HepG2 (cell line): ENCODE measurements around the gene NSMCE4A. TPM values are rescaled to one million over a fixed set of nuclear protein-coding genes. Genes with fewer than 3 reads are reported as not detected.
A peak's percentile ranks its signal among the peaks of the same experiment; 100 is the strongest.

Experiments
- ADNP ChIP-seq: sonication (generic); formaldehyde crosslinking; IDR thresholded peaks from 2 replicates; pipeline ENCODE4 v1.4.0; 2020; ENCODE audit warnings: missing genetic modification reagents
- CC2D1A ChIP-seq: sonication (generic); formaldehyde crosslinking; IDR thresholded peaks from 2 replicates; pipeline ENCODE4 v1.8.1; 2023; ENCODE audit warnings: mild to moderate bottlenecking, missing genetic modification reagents
- CCAR2 ChIP-seq: fragments of 200-400 bp; formaldehyde crosslinking; optimal IDR thresholded peaks from 2 replicates; pipeline ENCODE3; 2018; ENCODE audit warnings: low read depth, mild to moderate bottlenecking, low read length, moderate library complexity
- DRAP1 ChIP-seq: IDR thresholded peaks from 2 replicates; pipeline ENCODE4 v1.6.1; 2016; ENCODE audit warnings: missing genetic modification reagents, missing compliant biosample characterization
- FOXP1 ChIP-seq, 2 experiments: fragments of 450-650 bp in 1 of 2; IDR thresholded peaks; 2 replicates each; pipeline ENCODE4 v1.6.1; 2017 to 2018; ENCODE audit warnings: antibody characterized with exemption in 1 of 2
- HHEX ChIP-seq: IDR thresholded peaks from 2 replicates; pipeline ENCODE4 v1.6.1; 2016; ENCODE audit warnings: control low read depth
- MED13 ChIP-seq: sonication (generic); formaldehyde crosslinking; IDR thresholded peaks from 2 replicates; pipeline ENCODE4 v1.5.0; 2020; ENCODE audit warnings: missing genetic modification reagents
- NKX3-1 ChIP-seq: sonication (generic); formaldehyde crosslinking; IDR thresholded peaks from 2 replicates; pipeline ENCODE4 v1.5.0; 2020; ENCODE audit warnings: missing genetic modification reagents
- NR2F1 ChIP-seq, 2 experiments: fragments of 450-650 bp in 1 of 2; formaldehyde crosslinking in 1 of 2; IDR thresholded peaks; 2 replicates each; pipeline versions ENCODE4 v1.5.0 to v1.6.1; 2016 to 2020; ENCODE audit warnings: mild to moderate bottlenecking in 1 of 2, missing compliant biosample characterization in 1 of 2, missing genetic modification reagents in 1 of 2, moderate library complexity in 1 of 2
- RFX1 ChIP-seq: fragments of 450-650 bp; IDR thresholded peaks from 2 replicates; pipeline ENCODE4 v1.6.1; 2017
- RXRA ChIP-seq: sonication (generic); formaldehyde crosslinking; IDR thresholded peaks from 2 replicates; pipeline ENCODE4 v1.5.1; 2020; ENCODE audit warnings: missing genetic modification reagents
- SRSF1 ChIP-seq: fragments of 200-400 bp; formaldehyde crosslinking; optimal IDR thresholded peaks from 2 replicates; pipeline ENCODE3; 2017; ENCODE audit warnings: mild to moderate bottlenecking, low read depth, low read length, moderate library complexity
- TBL1XR1 ChIP-seq: fragments of 150-350 bp; IDR thresholded peaks from 2 replicates; pipeline ENCODE4 v1.6.1; 2014; ENCODE audit warnings: borderline replicate concordance, low read length; ENCODE audit not compliant: partially characterized antibody
- TFE3 ChIP-seq: IDR thresholded peaks from 2 replicates; pipeline ENCODE4 v1.6.1; 2016
- TRIM24 ChIP-seq: sonication (generic); formaldehyde crosslinking; IDR thresholded peaks from 2 replicates; pipeline ENCODE4 v1.8.0; 2022; ENCODE audit warnings: mild to moderate bottlenecking, missing genetic modification reagents
- ZBTB14 ChIP-seq: sonication (generic); formaldehyde crosslinking; IDR thresholded peaks from 2 replicates; pipeline ENCODE4 v1.4.0; 2020; ENCODE audit warnings: missing genetic modification reagents
- ZBTB2 ChIP-seq: sonication (generic); formaldehyde crosslinking; IDR thresholded peaks from 2 replicates; pipeline ENCODE4 v1.8.0; 2022; ENCODE audit warnings: low read depth, missing genetic modification reagents
- ZBTB42 ChIP-seq: sonication (generic); formaldehyde crosslinking; IDR thresholded peaks from 2 replicates; pipeline ENCODE4 v1.5.0; 2020; ENCODE audit warnings: mild to moderate bottlenecking, missing genetic modification reagents
- ZNF207 ChIP-seq: fragments of 450-650 bp; IDR thresholded peaks from 2 replicates; pipeline ENCODE4 v1.6.1; 2016; ENCODE audit warnings: antibody characterized with exemption, borderline replicate concordance
- ZNF354B ChIP-seq: sonication (generic); formaldehyde crosslinking; IDR thresholded peaks from 2 replicates; pipeline ENCODE4 v1.8.0; 2022; ENCODE audit warnings: mild to moderate bottlenecking, missing genetic modification reagents
- ZNF557 ChIP-seq: sonication (generic); formaldehyde crosslinking; IDR thresholded peaks from 2 replicates; pipeline ENCODE4 v1.4.0; 2020; ENCODE audit warnings: missing genetic modification reagents
- ZNF672 ChIP-seq: sonication (generic); formaldehyde crosslinking; IDR thresholded peaks from 2 replicates; pipeline ENCODE4 v1.8.1; 2022; ENCODE audit warnings: missing genetic modification reagents
- ZNF784 ChIP-seq: sonication (generic); formaldehyde crosslinking; IDR thresholded peaks from 2 replicates; pipeline ENCODE4 v1.5.1; 2020; ENCODE audit warnings: missing genetic modification reagents, mild to moderate bottlenecking, borderline replicate concordance
- polyA plus RNA-seq, 8 experiments: library from polyadenylated mRNA; depleted of rRNA in 3 of 8; stranded (reverse) in 7 of 8; unstranded in 1 of 8; fragments of >200 nt; fragmentation: Illumina TruSeq in 4 of 8; extraction: Trizol in 4 of 8; gene quantifications; 2 replicates each; pipeline versions ENCODE4 v1.2.1 to v1.2.3, GENCODE V29; 2011 to 2016; ENCODE audit warnings: low read depth in 4 of 8, missing spikeins in 1 of 8, mixed read lengths in 1 of 8; ENCODE audit not compliant: insufficient read depth in 1 of 8
- total RNA-seq, 5 experiments: library from RNA; depleted of rRNA; stranded (reverse); fragments of >200 nt; fragmentation: Illumina TruSeq; extraction: Trizol; gene quantifications; 2 replicates each; pipeline ENCODE4 v1.2.3, GENCODE V29; 2016; ENCODE audit warnings: low read depth in 1 of 5

Gene NSMCE4A
- total and polyA plus RNA-seq, 2 of the 13 experiments (the other 11 are each of a cell fraction or from before 2014, with no cell fraction given): 61.1 to 91.6 TPM

GRCh38 chr10:121927841-121928527 lies 47.0 kb downstream of the NSMCE4A start, which contains the start of gene ATE1 (continued):
- TF ChIP-seq CCAR2 (no peak), TFE3 (CRISPR knock-in tag) (no peak), FOXP1 (IDR thresholded peaks at IDR 0.05) (no peak), FOXP1 (CRISPR knock-in tag; IDR thresholded peaks at IDR 0.05) (no peak), MED13 (0 out of 2 replicates have a peak, but pooled peaks have one; percentile 45), ZNF557 (no peak), NR2F1 (CRISPR knock-in tag; IDR thresholded peaks at IDR 0.05) (no peak), CC2D1A (CRISPR knock-in tag) (no peak), ZNF784 (CRISPR knock-in tag) (peak; percentile 63; the same call in 1 of the 2 replicates), ZBTB42 (CRISPR knock-in tag) (no peak), RXRA (CRISPR knock-in tag) (no peak), NKX3-1 (CRISPR knock-in tag) (peak; percentile 33; the same call in 1 of the 2 replicates), ZBTB2 (CRISPR knock-in tag) (peak; percentile 58; the same call in 1 of the 2 replicates), RFX1 (no peak), HHEX (no peak), TBL1XR1 (no peak), DRAP1 (CRISPR knock-in tag) (peak; percentile 71; the same call in 1 of the 2 replicates), ADNP (CRISPR knock-in tag) (no peak), ZBTB14 (CRISPR knock-in tag) (peak; percentile 48; the same call in 1 of the 2 replicates), SRSF1 (peak; percentile 76), TRIM24 (CRISPR knock-in tag) (no peak), ZNF207 (no peak), ZNF354B (CRISPR knock-in tag) (no peak), ZNF672 (CRISPR knock-in tag) (no peak)
